ENCODE data around the gene CEP85. TPM values are rescaled to one million over a fixed set of nuclear protein-coding genes. Genes with fewer than 3 reads are reported as not detected.
A peak's percentile ranks its signal among the peaks of the same experiment; 100 is the strongest.
"Not testable (repeated sequence)": the region's sequence is repeated elsewhere in the genome, so short reads cannot be mapped to it uniquely, and the experiment has no call there.

Gene CEP85
- total RNA-seq, 2 experiments from 2014 or later: 45.7 to 47.0 TPM

DNA sequence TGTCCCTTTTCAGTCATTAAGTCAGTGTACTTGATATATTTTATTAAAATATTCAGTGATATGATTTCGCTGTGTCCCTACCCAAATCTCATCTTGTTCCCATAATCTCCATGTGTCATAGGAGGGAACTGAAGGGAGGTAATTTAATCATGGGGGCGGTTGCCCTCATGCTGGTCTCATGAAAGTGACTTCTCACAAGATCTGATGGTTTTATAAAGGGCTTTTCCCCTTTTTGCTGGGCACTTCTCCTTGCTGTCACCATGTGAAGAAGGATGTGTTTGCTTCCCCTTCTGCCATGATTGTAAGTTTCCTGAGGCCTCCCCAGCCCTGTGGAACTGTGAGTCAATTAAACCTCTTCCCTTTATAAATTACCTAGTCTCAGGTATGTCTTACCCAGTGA is 3.3 kb upstream of the CEP85 start:
- H3K4me3 Mint-ChIP-seq; DNase-seq; H3K9me3 Mint-ChIP-seq; H3K36me3 Mint-ChIP-seq (ENCODE audit: low read depth); H3K27ac Mint-ChIP-seq; intact Hi-C loops (cut with micrococcal nuclease); H3K27me3 Mint-ChIP-seq (ENCODE audit: low read depth): not testable (repeated sequence)
- peaks cover 12% of the 10 kb centered on the region for H3K4me1 Mint-ChIP-seq (ENCODE audit: low read depth)
- CTCF ChIA-PET: interaction anchor here (2.0 to 4.5 kb wide), 2 partner anchors 61 kb away, joined by 8 to 31 read pairs; partner anchors contain the start of genes C1orf232 and ZNF593

DNA sequence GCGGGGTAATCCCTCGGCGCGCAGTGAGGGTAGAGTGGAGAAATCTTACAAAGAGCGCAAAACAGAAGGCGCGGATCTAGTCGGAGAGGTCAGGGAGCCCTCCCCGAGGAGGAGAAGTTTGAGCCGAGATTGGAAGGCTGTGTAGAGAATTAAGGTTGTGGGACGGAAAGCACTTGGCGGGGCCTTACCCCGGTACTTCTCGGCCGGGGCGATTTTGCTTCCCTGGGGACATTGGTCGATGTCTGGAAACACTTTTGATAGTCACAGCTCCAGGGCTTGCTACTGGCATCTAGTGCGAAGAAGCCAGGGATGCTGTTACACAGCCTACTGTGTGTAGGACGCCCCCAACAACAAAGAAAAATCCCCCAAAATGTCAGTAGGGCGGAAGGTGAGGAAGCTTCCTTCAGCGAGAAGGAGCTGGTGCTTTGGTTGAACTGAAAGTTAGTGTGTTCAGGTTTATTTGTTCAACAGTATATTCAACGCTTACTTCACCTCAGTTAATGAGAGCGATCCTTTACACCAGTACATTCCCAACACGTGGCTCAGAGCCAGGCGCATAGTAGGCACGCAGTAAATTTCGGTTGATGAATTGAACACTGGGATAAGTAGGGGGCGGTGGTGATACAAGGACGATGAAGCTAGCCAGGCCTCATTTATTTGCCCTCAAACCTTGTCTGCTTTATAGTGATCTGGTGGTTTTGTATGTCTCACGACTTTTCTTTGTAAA is 807 bp downstream of the CEP85 start:
- CTCF ChIA-PET: interaction anchor here (0.5 to 4.5 kb wide), 36 partner anchors 12 to 317 kb away, joined by 3 to 31 read pairs (median 4); partner anchors contain the start of genes C1orf232, CATSPER4, SH3BGRL3 and ZNF593
- Mint-ChIP-seq H3K27ac (peak overlapping the region; percentile 90), H3K9me3 (no peaks in the 10 kb centered on the region), H3K4me3 (peak overlapping the region; percentile 94), H3K36me3 (ENCODE audit: low read depth) (peaks cover 20% of the 10 kb centered on the region), H3K27me3 (ENCODE audit: low read depth) (no peaks in the 10 kb centered on the region), H3K4me1 (ENCODE audit: low read depth) (peaks cover 35% of the 10 kb centered on the region)
- intact Hi-C loops (cut with micrococcal nuclease): loop anchor here (1.0 to 2.0 kb wide), 7 partner anchors 40 to 200 kb away; partner anchors contain the start of genes CATSPER4, PDIK1L and ZNF593
- peak; percentile 35 for DNase-seq

DNA sequence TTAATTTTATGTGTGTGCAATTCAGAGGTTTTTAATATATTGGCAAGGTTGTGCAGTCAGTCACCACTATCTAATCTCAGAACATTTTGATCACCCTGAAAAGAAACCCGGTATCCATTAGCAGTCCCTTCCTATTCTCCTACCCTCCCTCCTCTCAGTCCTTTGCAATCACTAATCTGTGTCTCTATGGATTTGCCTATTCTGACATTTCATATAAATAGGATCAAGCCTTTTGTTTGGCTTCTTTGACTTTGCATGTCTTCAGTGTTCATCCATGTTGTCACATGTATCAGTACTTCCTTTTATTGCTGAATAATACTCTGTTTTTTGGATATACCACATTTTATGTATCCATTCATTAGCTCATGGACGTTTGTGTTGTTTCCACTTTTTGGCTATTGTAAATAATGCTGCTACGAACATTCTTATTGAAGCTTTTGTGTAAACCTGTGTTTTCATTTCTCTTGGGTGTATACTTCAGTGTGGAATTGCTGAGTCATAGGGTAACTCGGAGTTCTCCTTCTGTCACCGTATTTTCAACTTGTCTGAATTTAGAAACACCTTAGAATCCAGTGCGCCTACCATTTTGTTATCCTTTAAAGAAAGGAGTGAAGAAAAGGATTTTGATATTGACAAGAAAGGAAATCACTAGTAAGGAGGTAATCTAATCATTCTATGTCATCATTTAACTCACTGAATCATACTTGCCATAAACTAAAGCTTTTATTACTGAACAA is 3.4 kb downstream of the CEP85 start:
- intact Hi-C loops (cut with micrococcal nuclease): no loop called here
- CTCF ChIA-PET: interaction anchor here (0.6 to 2.4 kb wide), 2 partner anchors 38 to 932 kb away, joined by 5 to 13 read pairs; no protein-coding TSS in a partner anchor
- no peaks in the 10 kb centered on the region for H3K27me3 Mint-ChIP-seq (ENCODE audit: low read depth)
- no peak overlapping the region for H3K4me3 Mint-ChIP-seq
- peaks cover 27% of the 10 kb centered on the region for H3K36me3 Mint-ChIP-seq (ENCODE audit: low read depth)
- H3K9me3 Mint-ChIP-seq: no peaks in the 10 kb centered on the region
- H3K27ac Mint-ChIP-seq: no peak overlapping the region
- DNase-seq: no peak
- peaks cover 36% of the 10 kb centered on the region for H3K4me1 Mint-ChIP-seq (ENCODE audit: low read depth)

DNA sequence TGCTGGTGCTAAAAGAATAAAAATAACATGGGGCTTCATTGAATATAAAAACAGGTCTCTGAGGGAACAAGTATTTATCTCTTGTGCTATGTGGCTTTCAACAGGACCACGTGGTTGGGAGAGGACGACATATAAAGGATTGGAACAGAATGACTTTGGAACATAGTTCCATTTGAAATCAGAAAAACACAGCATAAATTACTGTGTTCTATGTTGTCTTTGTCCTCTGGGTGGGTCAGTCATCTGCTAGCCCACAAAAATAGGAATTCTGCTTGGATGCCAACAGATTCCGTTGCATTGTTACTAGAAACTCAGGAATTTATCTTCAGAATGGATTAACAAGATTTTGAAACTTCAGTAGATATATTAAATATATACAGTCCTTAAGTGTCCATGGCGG is 5.9 kb downstream of the CEP85 start:
- intact Hi-C loops (cut with micrococcal nuclease): no loop called here
- H3K27ac Mint-ChIP-seq: no peak overlapping the region
- peaks cover 31% of the 10 kb centered on the region for H3K4me1 Mint-ChIP-seq (ENCODE audit: low read depth)
- peaks cover 33% of the 10 kb centered on the region for H3K36me3 Mint-ChIP-seq (ENCODE audit: low read depth)
- H3K27me3 Mint-ChIP-seq (ENCODE audit: low read depth): no peaks in the 10 kb centered on the region
- H3K4me3 Mint-ChIP-seq: no peak overlapping the region
- no peak for DNase-seq
- CTCF ChIA-PET: no interaction called here
- H3K9me3 Mint-ChIP-seq: no peaks in the 10 kb centered on the region

DNA sequence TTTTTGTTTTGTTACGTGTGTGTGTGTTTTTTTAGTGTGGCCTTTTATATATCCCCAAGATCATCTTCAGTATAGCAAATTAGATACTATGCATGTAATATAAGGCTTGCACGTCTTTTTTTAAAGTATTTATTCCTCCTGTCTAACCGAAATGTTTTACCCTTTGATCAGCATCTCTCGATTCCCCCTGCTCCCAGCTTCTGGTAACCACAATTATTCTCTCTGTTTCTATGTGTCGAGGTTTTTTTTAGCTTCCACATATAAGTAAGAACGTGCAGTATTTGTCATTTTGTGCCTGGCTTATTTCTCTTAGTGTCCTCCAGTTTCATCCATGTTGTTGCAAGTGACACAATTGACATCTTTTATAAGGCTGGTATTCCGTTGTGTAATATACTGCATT is 18.7 kb downstream of the CEP85 start:
- no peaks in the 10 kb centered on the region for H3K9me3 Mint-ChIP-seq
- peaks cover 36% of the 10 kb centered on the region for H3K36me3 Mint-ChIP-seq (ENCODE audit: low read depth)
- H3K4me3 Mint-ChIP-seq: no peak overlapping the region
- no peak for DNase-seq
- intact Hi-C loops (cut with micrococcal nuclease): no loop called here
- CTCF ChIA-PET: no interaction called here
- H3K27ac Mint-ChIP-seq: no peak overlapping the region
- H3K27me3 Mint-ChIP-seq (ENCODE audit: low read depth): no peaks in the 10 kb centered on the region
- H3K4me1 Mint-ChIP-seq (ENCODE audit: low read depth): peaks cover 4% of the 10 kb centered on the region

DNA sequence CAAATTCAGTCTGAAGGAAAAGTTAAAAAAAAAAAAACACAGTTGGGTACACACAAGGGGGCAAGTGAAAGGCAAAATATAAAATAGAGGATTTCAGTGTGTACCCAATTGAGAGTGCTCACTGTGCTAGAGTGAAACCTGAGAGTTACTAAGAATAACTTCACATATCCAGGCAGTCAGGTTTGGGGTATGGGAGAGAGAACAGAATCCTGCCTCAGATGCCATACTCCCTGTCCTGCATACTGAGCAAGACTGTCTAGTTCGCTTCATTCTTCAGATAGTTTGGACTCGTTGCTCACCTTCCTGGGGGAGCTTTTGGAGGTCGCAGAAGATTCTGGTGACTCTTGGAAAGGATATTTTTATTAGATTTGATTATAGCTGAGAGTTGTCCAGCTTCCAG is 20.4 kb downstream of the CEP85 start:
- peaks cover 4% of the 10 kb centered on the region for H3K4me1 Mint-ChIP-seq (ENCODE audit: low read depth)
- no peak overlapping the region for H3K4me3 Mint-ChIP-seq
- peaks cover 41% of the 10 kb centered on the region for H3K36me3 Mint-ChIP-seq (ENCODE audit: low read depth)
- DNase-seq: no peak
- CTCF ChIA-PET: no interaction called here
- H3K27ac Mint-ChIP-seq: no peak overlapping the region
- intact Hi-C loops (cut with micrococcal nuclease): no loop called here
- H3K27me3 Mint-ChIP-seq (ENCODE audit: low read depth): no peaks in the 10 kb centered on the region
- no peaks in the 10 kb centered on the region for H3K9me3 Mint-ChIP-seq

DNA sequence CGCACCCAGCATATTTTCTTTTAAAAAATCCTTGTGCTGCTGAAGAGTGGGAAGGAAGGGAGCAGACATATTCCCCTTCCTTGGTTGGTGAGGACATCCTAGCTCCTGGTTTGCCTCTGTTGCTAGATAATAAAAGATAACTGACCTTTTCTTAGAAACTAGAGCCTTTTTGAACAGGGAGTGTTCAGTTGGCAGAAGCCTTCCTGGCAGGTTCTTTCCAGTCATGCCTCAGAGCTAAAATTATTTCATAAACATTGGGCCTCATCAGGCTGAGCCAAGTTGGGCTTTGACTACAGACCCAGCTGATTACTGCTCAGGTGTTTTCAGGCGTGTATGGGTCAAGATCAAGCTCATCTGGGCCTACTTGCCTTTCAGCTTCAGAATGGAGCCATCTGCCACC is 23.2 kb downstream of the CEP85 start:
- no peak overlapping the region for H3K4me3 Mint-ChIP-seq
- H3K36me3 Mint-ChIP-seq (ENCODE audit: low read depth): peaks cover 49% of the 10 kb centered on the region
- CTCF ChIA-PET: interaction anchor here (0.7 to 2.0 kb wide), 5 partner anchors 18 to 68 kb away, joined by 3 to 9 read pairs (median 5); partner anchors contain the start of gene CEP85
- intact Hi-C loops (cut with micrococcal nuclease): no loop called here
- peaks cover 4% of the 10 kb centered on the region for H3K4me1 Mint-ChIP-seq (ENCODE audit: low read depth)
- no peaks in the 10 kb centered on the region for H3K9me3 Mint-ChIP-seq
- H3K27ac Mint-ChIP-seq: no peak overlapping the region
- no peaks in the 10 kb centered on the region for H3K27me3 Mint-ChIP-seq (ENCODE audit: low read depth)
- DNase-seq: no peak

DNA sequence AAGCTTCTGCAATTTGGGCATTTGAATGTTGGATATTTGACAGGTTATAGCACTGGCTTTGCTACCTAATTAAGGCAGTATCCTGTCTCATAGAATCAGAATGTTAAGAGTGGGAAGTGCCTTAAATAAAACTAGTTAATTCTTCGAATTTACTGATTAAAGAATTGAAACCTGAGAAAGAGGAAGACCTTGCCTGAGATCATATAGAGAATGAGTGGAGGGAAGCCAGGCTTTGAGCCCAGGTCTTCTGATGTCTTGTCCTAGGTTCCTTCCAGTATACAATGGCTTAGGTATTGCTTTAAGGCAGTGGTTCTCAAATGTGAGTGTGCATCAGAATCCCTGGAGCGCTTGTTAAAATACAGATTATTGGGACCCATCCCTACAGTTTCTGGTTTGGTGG is 25.0 kb downstream of the CEP85 start:
- H3K4me3 Mint-ChIP-seq: no peak overlapping the region

DNA sequence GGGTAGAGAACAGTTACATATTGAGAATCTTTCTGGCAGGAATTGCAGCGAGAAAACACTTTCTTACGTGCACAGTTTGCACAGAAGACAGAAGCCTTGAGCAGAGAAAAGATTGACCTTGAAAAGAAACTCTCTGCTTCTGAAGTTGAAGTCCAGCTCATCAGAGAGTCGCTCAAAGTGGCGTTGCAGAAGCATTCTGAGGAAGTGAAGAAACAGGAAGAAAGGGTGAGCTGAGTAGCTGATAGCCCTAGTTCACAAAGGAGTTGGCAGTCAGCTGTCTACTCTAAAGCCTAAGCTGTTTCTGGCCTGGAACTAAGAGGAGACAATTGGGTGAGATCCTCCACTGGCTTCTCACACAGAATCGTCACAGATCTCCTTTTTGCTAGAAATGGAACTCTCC is 25.6 kb downstream of the CEP85 start:
- H3K36me3 Mint-ChIP-seq (ENCODE audit: low read depth): peaks cover 62% of the 10 kb centered on the region
- no peak for DNase-seq
- no peaks in the 10 kb centered on the region for H3K4me1 Mint-ChIP-seq (ENCODE audit: low read depth)
- no peaks in the 10 kb centered on the region for H3K9me3 Mint-ChIP-seq
- no peak overlapping the region for H3K4me3 Mint-ChIP-seq
- H3K27me3 Mint-ChIP-seq (ENCODE audit: low read depth): no peaks in the 10 kb centered on the region
- CTCF ChIA-PET: interaction anchor here (1.2 kb wide), 1 partner anchor 26 kb away, joined by 3 read pairs; no protein-coding TSS in a partner anchor
- intact Hi-C loops (cut with micrococcal nuclease): no loop called here
- no peak overlapping the region for H3K27ac Mint-ChIP-seq

More for the DNA sequence above, 25.0 kb downstream of the CEP85 start:
- Mint-ChIP-seq H3K4me1 (ENCODE audit: low read depth) (no peaks in the 10 kb centered on the region), H3K9me3 (no peaks in the 10 kb centered on the region), H3K36me3 (ENCODE audit: low read depth) (peaks cover 60% of the 10 kb centered on the region), H3K27me3 (ENCODE audit: low read depth) (no peaks in the 10 kb centered on the region), H3K27ac (no peak overlapping the region)
- intact Hi-C loops (cut with micrococcal nuclease): no loop called here
- CTCF ChIA-PET: no interaction called here
- DNase-seq: no peak

DNA sequence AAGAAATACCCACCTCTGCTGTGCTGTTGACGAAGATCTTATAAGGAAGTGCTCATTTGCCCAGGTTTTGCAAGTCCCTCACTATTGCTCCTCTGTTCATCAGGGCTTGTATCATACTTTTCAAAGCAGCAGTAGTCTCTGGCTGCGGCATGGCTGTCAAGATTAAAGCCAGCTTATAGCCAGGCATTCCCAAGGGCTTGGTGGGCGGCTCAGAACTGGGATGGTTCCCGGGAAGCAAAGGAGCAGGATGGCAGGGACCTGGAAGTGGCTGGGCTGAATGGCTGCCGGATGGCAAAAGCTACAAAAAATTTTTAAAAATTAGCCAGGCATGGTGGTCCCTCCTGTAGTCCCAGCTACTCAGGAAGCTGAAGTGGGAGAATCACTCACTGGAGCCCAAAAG is 29.2 kb downstream of the CEP85 start:
- H3K27ac Mint-ChIP-seq: no peak overlapping the region
- peaks cover 62% of the 10 kb centered on the region for H3K36me3 Mint-ChIP-seq (ENCODE audit: low read depth)
- intact Hi-C loops (cut with micrococcal nuclease): no loop called here

DNA sequence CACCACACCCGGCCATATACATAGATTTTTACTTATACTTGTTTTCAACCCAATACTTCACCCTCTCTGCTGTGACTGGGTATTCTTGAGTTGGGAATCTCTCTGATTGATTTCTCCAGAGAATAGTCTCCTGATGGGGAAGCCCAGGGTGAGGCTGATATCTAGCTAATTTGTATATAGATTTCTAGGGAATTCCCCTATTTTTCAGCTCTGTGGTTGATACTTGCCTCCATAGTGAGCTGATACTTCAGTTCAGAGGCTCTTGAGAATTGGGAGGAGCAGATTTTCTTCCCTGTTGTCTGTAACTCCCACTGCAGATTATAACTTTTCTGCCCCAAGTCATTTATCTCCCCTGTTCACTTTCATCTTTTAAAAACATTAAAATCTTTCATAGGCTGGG is 31.4 kb downstream of the CEP85 start:
- Mint-ChIP-seq H3K27me3 (ENCODE audit: low read depth) (no peaks in the 10 kb centered on the region), H3K9me3 (peaks cover 13% of the 10 kb centered on the region), H3K36me3 (ENCODE audit: low read depth) (peaks cover 68% of the 10 kb centered on the region), H3K4me1 (ENCODE audit: low read depth) (peaks cover 9% of the 10 kb centered on the region), H3K4me3 (no peak overlapping the region), H3K27ac (no peak overlapping the region)
- intact Hi-C loops (cut with micrococcal nuclease): no loop called here
- CTCF ChIA-PET: interaction anchor here (0.6 to 1.6 kb wide), 7 partner anchors 11 to 205 kb away, joined by 3 to 6 read pairs (median 3); no protein-coding TSS in a partner anchor
- no peak for DNase-seq

More for the DNA sequence above, 29.2 kb downstream of the CEP85 start:
- no peak overlapping the region for H3K4me3 Mint-ChIP-seq
- peaks cover 1% of the 10 kb centered on the region for H3K9me3 Mint-ChIP-seq
- H3K27me3 Mint-ChIP-seq (ENCODE audit: low read depth): no peaks in the 10 kb centered on the region
- no peak for DNase-seq
- CTCF ChIA-PET: interaction anchor here (0.7 to 1.7 kb wide), 4 partner anchors 12 to 154 kb away, joined by 3 to 4 read pairs (median 4); no protein-coding TSS in a partner anchor
- H3K4me1 Mint-ChIP-seq (ENCODE audit: low read depth): peaks cover 9% of the 10 kb centered on the region

All from activated naive CD4-positive, alpha-beta T cell treated with anti-CD3 and anti-CD28 coated beads for 36 hours (primary cell).